ENCODE data around the gene SCAMP5.

DNA sequence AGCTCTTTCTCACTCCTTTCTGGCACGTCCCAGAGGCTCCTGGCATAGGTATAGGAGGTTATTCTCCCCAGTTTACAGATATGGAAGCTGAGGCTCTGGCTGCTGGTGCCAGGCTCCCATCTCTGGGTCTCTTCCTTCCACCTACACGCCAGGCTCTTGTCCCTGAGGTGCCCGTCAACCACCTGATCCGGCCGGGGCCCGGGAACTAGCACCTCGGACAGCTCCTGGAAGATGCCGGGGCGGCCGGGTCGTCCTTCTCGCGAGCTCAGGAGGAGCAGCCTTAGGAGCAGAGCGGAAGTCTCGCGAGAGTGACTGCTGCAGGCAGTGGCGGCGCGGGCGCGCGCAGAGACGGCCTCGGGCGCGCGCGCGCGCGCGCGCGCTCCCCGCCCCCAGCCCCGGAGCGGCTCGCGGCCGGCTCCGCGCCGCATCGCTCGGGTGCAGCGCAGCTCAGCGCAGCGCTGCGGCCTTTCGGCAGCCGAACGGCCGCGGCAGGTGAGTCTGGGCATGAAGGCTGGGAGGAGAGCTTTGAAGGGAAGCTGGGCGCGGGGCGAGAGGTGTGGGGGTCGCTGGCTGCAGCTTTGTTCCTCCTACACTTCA lies at the start of gene SCAMP5:
- TF ChIP-seq, protein P1, sequence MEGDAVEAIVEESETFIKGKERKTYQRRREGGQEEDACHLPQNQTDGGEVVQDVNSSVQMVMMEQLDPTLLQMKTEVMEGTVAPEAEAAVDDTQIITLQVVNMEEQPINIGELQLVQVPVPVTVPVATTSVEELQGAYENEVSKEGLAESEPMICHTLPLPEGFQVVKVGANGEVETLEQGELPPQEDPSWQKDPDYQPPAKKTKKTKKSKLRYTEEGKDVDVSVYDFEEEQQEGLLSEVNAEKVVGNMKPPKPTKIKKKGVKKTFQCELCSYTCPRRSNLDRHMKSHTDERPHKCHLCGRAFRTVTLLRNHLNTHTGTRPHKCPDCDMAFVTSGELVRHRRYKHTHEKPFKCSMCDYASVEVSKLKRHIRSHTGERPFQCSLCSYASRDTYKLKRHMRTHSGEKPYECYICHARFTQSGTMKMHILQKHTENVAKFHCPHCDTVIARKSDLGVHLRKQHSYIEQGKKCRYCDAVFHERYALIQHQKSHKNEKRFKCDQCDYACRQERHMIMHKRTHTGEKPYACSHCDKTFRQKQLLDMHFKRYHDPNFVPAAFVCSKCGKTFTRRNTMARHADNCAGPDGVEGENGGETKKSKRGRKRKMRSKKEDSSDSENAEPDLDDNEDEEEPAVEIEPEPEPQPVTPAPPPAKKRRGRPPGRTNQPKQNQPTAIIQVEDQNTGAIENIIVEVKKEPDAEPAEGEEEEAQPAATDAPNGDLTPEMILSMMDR (conservative IDR thresholded peaks at IDR 0.05; ENCODE audit: low read length): no peak
- TF ChIP-seq EZH2phosphoT487 (IDR thresholded peaks at IDR 0.05; ENCODE audit: borderline replicate concordance): no peak
